COLO668 (cell line): ENCODE results near the gene FUBP1.
"Not testable (repeated sequence)": the region's sequence is repeated elsewhere in the genome, so short reads cannot be mapped to it uniquely, and the experiment has no call there.

ENCODE experiments used
- DNase-seq: peaks from one replicate; lab custom pipeline; 2025; ENCODE audit not compliant: unreplicated experiment; lab: John Stamatoyannopoulos, UW

Gene FUBP1

DNA sequence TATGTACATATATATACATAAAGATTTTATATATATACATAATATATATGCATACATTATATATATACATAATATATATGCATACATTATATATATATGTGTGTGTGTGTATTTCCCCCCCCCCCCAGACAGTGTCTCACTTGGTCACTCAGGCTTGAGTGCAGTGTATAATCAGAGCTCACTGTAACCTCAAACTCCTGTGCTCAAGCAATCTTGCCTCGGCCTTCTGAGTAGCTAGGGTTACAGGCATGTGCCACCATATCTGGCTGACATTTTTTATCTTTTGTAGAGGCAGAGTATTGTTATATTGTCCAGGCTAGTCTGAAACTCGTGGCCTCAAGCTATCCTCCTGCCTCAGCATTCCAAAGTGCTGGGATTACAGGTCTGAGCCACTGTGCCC, 9.0 kb upstream of the FUBP1 start:
- no peak for DNase-seq

DNA sequence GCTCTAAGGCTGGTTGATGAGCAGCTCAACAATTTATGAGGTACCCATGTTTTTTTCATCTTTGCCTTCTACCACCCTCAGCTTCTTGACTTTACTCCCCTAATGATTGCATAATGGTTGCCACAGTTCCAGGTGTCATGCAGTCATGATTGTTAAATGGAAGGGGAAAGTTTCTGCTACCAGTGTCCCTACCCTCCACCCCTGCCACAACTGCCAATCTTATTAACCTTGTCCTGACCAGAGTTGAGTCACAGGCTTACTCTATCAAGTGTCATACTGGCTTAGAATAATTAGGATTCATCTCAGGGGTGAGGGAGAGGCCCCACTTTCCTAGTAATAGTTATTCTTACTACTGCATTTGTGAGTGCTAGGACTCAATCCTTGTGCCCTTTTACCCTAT, 7.9 kb upstream of the FUBP1 start:
- no peak for DNase-seq

DNA sequence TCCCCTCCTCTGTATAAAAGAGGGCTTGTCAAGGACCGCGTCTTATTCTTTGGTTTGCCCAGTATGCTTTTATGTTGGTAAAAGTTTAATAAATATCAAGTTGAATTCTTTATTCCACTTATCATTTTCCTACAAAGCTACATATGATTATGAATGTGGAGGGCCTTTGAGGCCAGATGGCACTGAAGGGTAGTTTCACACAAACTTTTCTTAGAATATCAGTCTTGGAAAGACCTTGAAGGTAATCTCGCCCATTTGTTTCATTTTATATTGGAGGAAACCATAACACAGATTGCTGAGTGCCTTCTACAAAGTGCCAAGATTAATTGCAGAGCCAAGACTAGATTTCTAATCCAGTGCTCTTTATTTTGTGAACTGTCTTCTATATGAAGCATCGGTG, 5.8 kb upstream of the FUBP1 start:
- DNase-seq, result no peak

GRCh38 chr1:77983997-77984355, 5.1 kb upstream of the FUBP1 start:
- DNase-seq, result no peak

- not testable (repeated sequence) for DNase-seq
These were observed 4.6 kb upstream of the FUBP1 start for GRCh38 chr1:77983352-77983996.

DNA sequence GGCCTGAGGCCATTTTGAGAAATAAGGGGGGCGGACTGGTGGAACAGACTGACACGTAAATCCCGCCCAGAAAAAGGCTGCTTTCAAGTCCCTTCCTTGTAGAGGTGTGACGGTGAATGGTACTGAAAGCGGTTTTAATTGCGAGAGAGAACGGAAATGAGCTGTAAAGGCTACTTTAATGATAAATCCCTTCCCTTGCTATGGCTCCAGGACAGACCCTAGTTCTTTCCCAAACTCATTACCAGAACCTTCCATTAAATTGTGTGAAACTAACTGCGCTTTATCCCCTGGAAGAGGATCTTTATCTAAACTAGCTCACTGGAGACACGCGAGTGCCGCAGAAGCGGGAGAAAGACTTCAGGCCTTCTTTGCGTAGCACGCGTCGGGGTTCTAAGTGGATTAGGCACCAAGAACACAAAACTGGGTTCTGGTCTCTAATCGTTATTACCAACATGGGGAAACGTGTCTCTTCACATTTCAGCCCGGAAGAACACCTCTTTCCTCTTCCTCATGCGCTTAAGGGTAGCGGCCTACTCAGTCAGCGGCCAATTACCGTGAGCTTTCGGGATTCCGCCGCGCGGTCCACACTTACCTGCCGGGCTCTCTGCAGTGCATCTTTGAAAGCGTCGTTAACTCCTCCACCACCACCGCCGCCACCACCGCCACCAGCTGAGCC, 441 bp downstream of the FUBP1 start:
- peak; percentile 89 for DNase-seq

- DNase-seq, result no peak
These were observed 931 bp downstream of the FUBP1 start for GRCh38 chr1:77977989-77978292.

GRCh38 chr1:77976433-77977076, 2.3 kb downstream of the FUBP1 start:
- DNase-seq, result peak; percentile 28

GRCh38 chr1:77975907-77976306, 3.0 kb downstream of the FUBP1 start:
- no peak for DNase-seq

DNA sequence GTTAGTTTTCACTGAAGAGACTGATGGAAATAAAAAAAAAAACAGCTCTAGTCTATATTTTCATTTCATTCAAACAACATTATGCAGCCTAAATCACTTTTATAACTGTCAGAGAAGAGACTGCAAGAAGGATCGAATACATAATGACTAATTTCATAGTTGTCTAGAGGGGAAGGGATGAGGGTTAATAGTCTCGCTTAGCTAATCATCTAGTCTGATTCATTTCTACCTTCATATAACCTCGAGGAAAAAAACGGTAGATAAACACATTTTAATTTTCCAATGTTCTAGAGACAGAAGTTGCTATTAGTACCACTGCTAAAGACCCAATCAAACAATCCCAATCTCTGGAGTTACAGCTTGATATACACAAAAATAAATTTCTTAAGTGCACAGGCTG, 3.5 kb downstream of the FUBP1 start:
- no peak for DNase-seq

DNA sequence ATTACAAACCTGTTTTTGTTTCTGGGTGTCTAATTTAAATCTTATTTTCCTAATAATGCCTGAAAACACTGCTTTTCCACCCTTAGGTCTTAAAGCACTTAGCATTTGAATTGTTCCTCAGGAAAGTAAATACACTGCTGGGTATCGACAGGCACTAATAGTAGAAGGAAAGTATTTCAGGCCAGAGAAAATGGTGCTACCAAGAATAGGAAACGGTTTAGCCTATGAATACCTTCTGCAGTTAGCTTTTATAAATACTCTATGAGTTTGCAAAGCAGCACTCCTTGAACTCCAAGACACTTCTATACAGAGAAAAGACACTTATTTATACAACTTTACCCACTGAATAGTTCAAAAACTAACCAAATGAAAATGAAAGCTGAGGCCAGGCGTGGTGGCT, 6.8 kb downstream of the FUBP1 start:
- no peak for DNase-seq

GRCh38 chr1:77970192-77970591, 8.7 kb downstream of the FUBP1 start:
- no peak for DNase-seq

DNA sequence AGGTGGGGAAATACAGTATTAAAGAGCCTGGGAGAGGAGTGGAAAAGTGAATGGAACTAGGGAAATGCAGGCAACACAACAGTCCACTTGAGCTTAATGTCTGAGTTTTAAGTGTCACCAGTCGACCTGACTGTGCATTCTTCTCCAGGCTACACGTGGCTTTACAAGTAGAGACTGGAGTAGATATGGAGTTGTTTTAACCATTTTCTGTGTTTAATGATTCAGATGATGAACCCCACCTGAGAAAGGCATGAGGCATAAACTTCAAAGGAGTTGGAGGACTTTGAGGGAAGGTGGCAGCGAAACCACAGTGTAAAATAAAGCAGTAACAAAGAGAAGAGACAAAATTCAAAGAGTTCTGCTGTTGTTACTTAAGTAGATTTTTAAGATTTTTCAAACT, 12.6 kb downstream of the FUBP1 start:
- no peak for DNase-seq

DNA sequence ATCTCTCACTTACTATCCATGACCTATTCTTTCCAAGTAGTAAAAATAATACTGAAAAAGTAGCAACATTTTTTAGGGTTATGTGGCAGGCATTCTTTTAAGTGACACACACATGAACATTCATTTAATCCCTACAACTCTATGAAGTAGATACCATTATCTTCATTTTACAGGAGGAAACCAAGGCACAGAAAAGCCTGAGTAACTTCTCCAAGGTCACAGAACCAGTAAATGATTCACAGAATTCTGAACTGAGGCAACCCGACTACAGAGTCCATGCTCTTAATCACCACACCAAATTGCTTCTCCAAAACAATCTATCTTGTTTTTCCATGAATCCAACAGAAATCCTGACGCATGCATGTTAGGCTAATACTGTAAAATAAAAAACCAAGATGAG, 17.5 kb downstream of the FUBP1 start:
- DNase-seq, result no peak

GRCh38 chr1:77958850-77959249, 20.0 kb downstream of the FUBP1 start:
- no peak for DNase-seq

GRCh38 chr1:77958391-77958790, 20.5 kb downstream of the FUBP1 start:
- no peak for DNase-seq

GRCh38 chr1:77956464-77956863, 22.4 kb downstream of the FUBP1 start:
- no peak for DNase-seq

DNA sequence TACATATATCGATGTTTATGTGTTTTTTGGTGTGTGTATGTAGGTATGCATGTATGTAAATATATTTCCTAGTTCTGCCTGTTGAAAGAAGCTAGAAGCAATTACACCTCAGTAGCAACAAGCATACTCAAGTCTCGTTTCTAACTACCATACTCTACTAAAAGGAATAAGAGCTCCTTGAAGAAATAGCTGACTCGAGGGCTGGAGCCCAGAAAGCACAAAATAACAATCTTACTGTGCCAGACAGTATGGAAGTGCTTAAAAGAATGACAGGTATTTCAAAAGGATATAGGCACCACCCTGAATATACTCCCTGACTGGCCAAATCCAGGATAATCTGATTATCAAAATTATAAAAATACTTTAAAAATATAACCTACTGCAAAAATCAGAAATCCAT, 23.2 kb downstream of the FUBP1 start:
- no peak for DNase-seq

DNA sequence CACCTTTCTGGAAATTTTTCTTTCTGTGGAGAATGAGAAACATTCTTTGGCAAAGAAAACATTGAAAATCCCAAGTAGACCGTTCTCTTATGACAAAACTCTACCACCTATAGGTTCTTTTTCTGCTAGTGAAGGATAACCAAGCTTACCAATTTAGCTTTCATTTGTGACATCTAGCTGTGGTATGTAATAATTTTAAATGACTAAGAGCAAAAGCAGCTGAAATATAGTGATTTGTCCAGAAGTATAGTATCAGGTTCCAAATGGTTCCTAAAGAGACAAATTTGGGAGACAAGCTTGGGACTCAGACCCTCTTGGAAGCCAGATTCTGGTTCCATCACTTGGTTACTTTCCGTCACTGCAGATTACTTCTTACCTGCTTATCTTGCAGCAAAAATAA, 24.4 kb downstream of the FUBP1 start:
- DNase-seq, result no peak

GRCh38 chr1:77953907-77954306, 25.0 kb downstream of the FUBP1 start:
- DNase-seq, result no peak

DNA sequence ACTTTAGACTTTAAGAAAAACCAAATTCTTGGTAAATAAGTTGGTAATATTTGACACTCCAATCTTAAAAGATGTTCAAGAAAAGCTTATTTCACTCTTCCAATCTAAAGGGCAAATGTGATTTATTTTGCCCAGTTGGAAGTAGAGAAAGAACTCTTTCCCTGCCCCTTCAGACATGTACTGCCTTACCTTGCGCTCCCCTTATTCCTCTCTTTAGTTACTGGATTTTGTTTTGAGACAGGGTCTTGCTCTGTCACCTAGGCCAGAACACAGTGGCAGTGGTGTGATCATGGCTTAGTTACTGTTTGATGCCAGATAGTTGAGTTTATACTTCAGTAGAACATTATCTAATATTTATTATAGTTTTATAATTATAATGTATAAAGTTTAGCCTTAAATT, 27.5 kb downstream of the FUBP1 start:
- DNase-seq, result no peak

DNA sequence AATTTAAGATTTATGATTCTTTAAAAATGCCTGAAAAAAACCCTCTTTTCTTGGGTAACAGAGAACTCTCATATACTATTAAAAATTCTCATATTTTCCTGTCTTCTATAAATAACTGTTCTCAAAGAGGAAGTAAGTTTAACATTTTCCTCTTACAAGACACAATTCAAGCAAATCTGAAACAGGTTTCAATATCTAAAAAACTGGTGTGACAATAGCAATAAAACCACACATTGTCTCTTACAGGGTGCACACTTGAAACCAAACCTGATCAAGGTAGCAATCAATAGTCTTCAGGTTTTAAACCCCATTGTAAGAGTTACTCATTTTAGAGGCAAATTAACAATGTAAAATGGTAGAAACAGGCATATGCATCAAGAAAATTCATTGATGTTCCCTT, 28.0 kb downstream of the FUBP1 start:
- DNase-seq, result no peak
